ENCODE measurements around the gene THBS2.

GRCh38 chr6:169292338-169293124 lies 38.9 kb upstream of the THBS2 start:
- TF ChIP-seq CTCF (IDR thresholded peaks at IDR 0.05) (no peak), EZH2phosphoT487 (IDR thresholded peaks at IDR 0.05) (no peak), EZH2 (IDR thresholded peaks at IDR 0.05) (no peak)
